Activated CD4-positive, alpha-beta T cell treated with anti-CD3 and anti-CD28 coated beads for 1 hour (primary cell): ENCODE measurements around the gene PCBP4.
"Not testable (repeated sequence)": the region's sequence is repeated elsewhere in the genome, so short reads cannot be mapped to it uniquely, and the experiment has no call there.

Experiments
- DNase-seq: peaks from one replicate; pipeline ENCODE4 v3.0.0-alpha.2; 2020

Gene PCBP4

DNA sequence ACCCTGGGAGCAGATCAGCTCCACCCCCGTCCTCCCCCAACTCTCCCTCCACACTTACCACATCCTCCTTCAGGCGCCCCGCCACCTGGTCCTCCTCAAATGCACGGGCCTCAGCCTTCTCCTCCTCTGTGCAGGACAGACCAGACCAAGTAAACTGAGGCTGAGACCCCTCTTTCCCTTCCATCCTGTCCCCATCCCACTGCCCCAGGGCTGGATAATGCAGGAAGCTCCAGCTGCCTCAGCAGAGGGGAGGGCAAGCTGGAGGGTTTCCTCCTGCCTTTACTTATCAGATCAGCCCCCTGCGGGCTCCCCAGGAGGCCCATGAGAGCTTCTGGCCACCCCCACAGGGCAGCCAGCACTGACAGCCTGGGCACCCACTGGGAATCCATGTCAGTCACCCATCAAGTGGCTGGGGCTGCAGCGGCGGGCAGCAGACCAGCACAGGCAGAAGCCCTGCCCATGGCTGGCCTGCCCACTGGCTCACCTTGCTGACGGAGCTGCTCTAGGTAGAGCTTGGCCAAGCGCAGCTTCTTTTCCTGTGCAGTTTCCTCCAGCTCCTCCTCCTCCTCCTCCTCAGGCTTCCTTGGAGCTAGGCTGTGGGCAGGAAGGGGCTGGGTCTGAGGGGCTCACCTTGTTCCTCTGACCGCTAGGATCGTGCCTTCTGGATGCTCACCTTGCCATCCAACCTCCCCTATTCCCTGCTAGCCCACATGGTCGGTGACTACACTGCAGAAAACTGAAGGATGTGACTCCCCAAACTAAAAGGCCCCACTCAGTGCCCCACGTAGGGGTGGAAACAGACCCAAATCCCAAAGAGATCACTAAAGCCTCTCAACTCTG, 29.4 kb downstream of the PCBP4 start:
- DNase-seq = no peak

DNA sequence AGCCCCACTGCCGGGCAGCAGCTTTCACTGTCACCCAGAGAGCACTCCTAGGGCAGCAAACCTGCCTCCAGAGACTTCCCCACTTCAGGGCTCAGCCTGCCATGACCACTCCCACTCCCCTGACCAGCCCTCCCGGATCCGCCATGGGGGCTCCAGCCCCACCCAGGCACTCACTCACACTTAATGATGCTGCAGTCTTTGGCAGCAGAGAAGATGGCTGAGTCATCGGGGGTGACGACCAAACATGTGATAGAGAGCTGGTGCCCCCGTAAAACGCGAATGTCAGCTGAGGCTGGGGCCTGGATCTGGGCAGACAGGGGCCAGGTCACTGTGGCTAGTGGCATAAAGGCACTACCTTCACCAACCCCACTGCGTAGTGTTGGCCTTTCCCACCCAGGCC, 30.2 kb downstream of the PCBP4 start:
- no peak for DNase-seq

DNA sequence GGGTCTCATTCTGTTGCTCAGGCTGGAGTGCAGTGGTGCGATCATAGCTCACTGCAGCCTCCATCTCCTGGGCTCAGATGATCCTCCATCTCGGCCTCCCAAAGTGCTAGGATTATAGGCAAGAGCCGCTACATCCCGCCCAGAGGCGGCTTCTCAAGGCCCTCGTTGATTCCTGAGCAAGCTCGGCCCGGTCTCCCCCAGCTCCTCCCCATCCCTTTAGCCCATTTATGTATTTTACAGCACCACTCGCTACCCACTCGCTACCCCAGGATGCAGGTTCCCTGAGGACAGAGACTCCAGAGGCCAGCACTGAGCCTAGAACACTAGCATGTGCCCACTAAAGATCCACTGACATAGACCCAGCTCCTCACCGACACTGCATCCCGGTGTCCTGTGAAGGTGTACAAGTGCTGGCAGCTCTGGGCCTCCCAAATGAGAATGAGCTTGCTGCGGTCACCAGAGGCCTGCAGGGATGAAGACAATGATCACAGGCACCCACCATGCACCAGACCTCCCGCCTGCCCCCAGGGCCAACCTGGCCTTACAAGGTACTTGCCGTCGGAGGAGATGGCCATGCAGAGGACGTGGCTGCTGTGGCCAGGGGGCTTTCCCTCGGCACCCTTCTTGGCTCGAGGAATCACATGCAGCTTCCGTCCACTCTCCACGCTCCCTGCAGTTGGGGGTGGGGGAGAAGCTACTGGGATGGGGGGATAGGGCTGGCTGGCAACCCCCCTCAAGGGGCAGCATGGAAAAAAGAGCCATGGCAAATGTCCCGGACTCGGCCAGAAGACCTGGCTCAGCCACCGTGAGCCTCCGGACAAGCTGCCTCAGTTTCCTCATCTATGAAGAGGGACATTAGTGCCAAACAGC, 31.1 kb downstream of the PCBP4 start:
- DNase-seq = no peak

DNA sequence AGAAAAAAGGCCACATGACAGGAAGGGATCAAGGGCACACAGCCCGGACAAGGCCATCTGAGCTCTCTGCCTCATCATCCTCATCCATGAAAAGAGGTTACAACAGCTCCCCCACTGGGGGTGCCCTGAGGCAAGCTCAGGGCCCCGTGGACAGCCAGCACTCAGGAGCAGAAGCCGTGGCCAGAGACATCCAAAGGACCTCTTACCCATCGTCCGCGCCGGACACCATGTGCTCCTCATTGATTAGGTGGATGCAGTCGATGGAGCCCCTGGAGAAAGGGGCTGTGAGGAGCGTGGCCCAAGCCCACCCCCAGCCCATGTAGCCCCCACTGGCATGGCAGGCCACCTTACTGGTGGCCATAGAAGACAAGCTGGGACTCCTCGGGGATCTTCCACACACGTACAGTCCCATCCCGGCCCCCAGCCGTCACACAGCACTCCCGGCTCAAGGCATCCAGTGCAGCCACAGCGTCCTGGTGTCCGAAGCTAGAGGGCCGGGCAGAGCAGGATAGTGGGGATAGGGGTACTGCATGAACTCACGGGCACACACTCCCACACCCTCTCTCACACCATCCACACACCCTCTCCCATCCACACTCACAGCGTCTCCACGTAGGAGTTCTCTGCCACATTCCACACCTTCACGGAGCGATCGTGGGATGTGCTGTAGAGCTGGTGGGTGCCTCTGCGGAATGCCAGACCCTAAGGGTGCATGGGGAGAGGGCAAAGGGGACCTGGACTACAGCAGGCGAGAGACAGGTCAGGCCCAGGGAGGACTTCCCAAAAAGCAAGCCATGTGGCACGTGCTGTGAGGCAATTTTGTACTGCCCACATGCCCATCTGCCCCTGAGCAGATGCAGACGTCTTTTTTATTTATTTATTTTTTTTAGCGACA, 32.0 kb downstream of the PCBP4 start:
- no peak for DNase-seq

DNA sequence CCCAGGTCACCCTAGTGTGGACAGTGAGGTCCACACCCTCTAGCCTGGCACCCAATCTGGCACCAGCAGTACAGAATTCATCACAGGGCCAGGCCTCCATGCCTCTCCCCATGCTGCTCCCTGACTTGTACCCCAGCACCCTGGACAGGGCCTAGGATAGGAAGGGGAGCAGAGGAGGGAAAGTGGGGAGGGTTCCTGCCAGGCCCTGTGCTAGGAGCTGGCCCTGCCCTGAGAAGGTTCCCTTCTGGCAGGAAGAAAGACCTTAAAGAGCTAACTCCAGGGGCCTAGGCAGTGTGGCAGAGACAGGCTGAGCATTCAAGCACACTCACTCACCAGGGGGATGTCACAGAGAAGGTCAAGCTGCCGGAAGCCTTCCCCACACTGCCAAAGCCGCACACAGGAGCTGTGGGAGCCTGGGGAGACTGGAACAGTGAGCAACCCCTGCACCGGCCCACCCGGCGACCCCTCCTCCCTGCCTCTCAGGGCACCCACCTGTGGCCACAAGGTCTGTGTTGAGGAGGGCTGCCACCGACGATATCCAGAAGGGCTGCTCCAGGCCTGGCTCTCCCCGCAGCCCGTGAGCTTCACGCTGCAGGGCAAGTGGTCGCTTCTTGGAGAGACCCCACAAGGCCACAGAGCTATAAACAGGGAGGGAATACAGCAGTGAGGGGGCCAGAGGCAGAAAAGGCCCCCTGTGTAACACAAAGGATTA, 33.0 kb downstream of the PCBP4 start:
- DNase-seq = no peak

DNA sequence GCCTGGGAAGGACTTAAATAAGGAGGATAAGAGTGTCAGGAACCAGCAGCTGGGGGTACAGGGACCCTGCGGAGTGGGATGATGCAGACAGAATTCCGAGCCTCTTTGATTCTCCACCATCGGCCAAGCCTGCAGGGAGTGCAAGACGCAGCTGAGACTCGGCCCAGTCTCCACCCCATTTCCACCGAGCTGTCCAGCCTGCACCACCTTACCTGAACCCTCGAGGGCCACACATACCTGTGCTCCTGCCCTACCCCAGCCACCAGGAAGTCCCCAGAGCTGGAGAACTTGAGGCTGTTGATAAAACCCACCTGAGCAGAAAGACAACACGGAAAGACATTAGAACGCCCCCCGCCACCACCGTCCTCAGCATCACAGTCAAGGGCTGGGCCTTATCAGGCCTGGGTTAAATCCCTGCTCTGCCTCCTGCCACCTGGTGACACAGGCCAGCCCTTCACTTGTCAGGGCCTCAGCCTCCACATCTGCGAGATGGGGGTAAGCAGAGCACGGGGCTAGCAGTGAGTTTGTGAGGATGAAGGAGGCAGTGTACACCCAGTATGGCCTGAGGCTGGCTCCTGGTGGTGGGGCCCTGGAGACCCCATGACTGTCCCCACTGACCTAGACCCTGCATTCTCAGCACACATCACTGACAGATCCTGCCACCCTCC, 33.6 kb downstream of the PCBP4 start:
- no peak for DNase-seq

DNA sequence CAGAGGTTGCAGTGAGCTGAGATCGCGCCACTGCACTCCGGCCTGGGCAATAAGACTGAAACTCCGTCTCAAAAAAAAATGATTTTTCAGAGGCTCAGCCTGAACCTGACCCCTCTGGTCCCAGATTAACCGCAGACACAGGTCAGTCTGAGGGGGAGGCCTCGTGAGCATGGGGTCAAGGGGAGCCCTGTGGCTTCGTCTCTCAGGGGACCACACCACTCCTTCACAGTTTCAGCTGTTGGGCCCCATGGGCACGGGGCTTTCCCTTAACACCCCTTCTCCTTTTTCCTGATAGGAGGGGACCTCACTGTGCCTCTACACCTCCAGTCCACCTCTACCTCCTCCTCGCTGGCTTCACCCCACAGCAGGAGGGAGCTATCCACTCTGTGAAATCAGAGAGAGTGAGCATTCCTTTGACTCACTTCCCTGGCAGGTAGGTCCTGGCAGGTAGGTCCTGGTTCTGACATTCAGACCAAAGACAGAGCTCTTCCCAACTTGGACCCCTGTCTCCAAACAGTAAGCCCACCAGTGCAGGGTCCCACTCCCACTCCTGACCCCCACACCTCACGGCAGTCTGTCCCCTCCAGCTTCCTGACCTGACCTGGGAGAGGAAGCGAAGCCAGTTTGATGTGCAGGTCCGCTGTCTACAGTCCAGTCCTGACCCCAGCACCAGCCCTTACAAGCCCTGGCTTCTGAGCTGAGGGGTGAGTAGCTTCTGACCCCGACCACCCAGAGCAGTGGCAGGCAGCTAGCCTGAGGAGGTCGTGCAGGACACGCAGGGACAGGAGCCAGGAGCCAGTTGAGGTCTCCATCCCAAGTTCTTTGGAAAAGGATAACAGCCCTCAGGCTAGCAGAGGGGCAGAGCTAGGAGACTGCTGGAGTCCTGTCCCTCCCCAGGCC, 34.5 kb downstream of the PCBP4 start:
- no peak for DNase-seq

DNA sequence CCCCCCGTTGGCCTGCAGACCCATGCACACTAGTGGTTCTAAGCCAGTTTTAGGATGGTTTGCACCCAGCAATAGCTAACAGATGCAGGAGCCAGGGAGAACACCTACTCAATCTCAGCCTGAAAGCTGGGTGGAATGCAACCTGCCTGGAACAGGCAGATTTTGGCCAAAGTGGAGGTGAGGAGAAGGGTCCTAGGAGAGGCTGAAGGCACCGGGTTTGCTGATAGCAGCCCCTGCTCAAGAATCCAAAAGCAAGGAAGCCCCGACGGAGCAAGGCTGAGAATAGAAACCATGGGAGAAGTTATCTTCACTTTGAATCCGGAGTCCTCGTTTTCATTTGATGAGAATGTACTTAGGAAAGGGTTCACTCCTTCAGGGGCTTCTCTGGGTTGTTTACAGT, 35.5 kb downstream of the PCBP4 start:
- DNase-seq = no peak

DNA sequence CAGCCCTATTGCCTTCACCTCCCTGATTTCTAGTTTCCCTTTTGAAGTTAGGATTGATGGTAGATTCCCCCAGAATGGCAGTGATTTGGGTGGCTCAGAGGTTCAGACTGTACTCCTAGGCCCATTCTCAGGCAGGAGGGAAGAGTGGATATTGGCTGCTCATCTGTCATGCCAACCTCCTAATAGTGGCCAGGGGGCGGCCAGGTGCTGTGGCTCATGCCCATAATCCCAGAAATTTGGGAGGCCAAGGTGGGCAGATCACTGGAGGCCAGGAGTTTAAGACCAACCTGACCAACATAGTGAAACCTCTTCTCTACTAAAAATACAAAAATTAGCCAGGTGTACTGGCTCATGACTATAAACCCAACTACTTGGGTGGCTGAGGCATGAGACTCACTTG, 36.8 kb downstream of the PCBP4 start:
- no peak for DNase-seq

DNA sequence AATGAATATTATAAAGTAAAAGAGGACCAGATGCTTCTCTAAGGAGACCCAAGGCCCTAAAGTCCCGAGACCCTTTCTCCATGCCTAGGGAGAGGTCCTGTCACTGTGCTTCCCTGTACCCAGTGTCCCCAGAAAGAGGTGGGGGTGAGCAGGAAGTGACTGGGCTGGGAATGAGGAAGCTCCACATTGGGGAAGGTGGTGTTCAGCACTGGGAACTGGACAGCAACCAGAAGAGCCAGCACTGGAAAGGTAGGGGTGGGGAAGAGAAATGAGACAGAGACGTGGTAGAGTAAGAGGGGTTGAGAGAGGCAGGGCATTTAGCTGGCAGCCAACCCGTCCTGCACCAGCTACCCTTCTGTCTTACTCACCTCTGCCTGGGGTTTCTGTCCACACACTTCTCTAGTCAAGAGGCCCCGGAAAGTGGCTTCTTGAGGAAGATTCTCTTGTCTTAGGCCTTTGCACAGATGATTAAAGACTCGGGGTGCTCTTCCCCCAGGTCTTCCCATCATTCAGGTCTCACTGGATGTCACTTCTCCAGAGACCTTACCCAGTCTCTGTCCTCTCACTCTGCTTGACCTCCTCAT, 37.7 kb downstream of the PCBP4 start:
- DNase-seq = no peak

DNA sequence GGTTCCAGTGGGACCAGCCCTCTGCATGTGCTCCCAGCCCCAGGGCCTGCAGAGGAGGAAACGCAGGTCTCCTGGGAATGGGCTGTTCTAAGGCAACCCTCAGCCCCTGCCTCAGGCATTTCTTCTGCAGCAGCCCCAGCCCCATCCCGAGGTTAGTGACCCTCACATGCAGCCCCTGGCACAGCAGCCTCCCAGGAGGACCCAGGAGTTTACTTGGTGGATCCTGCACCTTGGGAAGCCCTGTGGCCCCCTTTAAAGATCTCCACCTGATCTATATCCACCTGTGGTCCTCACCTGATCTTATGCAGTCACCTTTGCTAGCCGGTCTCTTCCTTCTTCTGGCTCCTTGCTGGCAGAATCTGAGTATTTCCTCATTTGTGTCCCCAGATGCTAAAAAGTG, 38.3 kb downstream of the PCBP4 start:
- DNase-seq = not testable (repeated sequence)

DNA sequence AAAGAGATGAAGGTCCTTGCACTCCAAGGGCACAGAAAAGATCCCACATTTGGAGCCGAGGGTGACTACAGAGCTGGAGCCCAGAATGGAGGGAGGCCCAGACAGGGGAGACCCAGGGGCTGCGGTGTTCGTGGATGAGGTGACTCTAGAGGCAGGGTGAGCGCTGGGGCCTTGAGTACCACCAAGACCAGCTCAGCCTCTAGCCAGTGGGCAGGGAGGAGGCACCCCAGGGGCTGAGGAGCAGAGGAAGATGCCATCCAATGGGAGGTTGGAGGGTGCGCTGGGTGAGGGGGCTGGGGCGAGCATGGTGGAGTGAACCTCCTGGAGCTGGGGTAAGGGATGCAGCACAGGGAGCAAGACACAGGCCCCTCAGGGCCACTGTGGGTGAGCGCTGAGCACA, 38.8 kb downstream of the PCBP4 start:
- no peak for DNase-seq

DNA sequence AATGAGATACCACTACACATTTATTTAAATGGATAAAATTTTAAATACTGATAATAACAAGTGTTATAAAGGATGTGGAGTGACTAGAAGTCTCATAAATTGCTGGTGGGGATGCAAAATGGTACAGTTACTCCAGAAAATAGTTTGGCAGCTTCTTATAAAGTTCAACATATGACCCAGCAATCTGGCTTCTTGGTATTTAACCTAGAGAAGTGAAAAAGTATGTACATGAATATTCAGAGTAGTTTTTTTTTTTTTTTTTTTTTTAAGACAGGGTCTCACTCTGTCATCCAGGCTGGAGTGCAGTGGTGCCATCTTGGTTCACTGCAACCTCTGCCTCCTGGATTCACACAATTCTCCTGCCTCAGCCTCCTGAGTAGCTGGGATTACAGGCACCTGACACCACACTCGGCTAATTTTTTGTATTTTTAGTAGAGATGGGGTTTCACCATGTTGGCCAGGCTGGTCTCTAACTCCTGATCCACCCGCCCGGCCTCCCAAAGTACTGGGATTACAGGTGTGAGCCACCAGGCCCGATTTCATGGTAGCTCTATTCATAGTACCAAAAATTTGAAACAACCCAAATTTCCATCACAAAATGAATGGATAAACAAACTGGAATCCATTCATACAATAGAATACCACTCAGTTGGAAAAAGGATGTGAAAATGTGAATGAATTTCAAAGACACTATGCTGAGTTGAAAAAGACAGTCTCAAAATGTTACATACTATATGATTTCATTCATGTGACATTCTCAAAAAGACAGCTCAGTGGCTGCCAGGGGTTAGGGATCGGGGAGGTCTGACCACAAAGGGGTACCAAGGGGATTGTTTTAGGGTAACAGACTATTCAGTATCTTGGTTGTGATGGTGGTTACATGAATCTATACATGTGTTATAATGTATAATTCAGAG, 39.9 kb downstream of the PCBP4 start:
- DNase-seq = no peak

DNA sequence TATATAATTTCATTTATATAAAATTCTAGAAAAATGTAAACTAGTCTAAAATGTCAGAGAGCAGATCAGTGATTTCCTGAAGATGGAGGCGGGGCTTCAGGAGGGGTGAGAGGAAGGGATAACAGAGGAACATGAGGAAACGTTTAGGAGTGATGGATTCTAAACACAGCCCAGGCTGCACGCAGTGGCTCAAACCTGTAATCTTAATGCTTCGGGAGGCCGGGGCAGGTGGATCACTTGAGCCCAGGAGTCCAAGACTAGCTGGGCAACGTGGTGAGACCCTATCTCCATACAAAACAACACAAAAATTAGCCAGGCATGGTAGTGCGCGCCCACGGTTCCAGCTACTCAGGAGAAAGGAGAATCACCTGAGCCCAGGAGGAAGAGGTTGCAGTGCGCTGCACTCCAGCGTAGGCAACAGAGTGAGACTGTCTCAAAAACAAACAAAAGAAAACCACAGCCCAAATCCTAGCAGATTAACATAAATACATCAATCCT, 46.1 kb downstream of the PCBP4 start:
- DNase-seq = no peak

DNA sequence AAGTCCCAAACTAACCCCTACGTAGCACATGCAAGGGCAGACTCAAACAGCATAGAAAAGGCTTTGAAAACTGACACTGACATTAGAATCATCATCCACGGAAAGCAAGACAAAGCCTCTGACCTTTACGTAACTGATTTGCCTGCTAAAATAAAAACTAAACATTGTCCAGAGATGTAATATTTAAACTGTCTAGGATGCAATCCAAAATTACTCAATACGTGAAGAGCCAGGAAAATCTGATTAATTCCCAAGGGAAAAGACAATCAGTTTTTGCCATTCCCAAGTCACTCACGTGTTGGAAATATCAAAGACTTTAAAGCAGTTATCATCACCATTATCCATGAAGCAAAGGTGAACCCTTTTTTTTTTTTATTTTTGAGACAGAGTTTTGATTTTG, 50.8 kb downstream of the PCBP4 start:
- DNase-seq = no peak

DNA sequence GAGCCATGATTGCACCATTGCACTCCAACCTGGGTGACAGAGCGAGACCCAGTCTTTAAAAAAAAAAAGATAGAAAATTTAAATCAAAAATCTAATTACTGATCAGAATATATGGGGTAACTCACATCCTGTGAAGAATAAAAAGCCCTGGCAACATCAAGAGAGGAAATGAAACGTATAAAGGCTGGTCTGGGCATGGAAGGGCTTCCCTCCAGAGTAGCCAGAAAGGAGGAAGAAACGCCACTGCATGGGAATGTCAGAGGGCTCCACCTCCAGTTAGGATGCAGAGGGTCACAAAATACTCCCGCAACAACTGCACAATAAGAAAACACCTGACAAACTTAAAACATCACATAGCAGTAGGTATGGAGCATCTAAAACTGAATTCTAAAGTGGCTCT, 59.2 kb downstream of the PCBP4 start:
- no peak for DNase-seq
